ENCODE data around the gene IGFL4.

GRCh38 chr19:46076951-46077814 is 36.4 kb upstream of the IGFL4 start:
- TF ChIP-seq CTCF (IDR thresholded peaks at IDR 0.05), result peak in 4 of 6 experiments; percentile 47 to 93 (median 91)
- TF ChIP-seq POLR2A (IDR thresholded peaks at IDR 0.05), result no peak
